Measurements from ENCODE around the gene OR4K17. TPM values are rescaled to one million over a fixed set of nuclear protein-coding genes. Genes with fewer than 3 reads are reported as not detected.

The OR4K17 gene
- total RNA-seq, 1 experiment from 2014 or later, result not detected

GRCh38 chr14:20116748-20117147 is 6.2 kb downstream of the OR4K17 start:
- H3K9me3 ChIP-seq (ENCODE audit: control insufficient read depth, low read depth, low read length), result peaks cover 84% of the 10 kb centered on the region
- H3K27ac ChIP-seq (ENCODE audit: insufficient read length, low read depth, low read length), result no peak overlapping the region
- no peak overlapping the region for H2BK15ac ChIP-seq (ENCODE audit: low read depth, low read length)
- H3K14ac ChIP-seq (ENCODE audit: insufficient read depth, low read length), result no peak overlapping the region
- no peak overlapping the region for H3K9ac ChIP-seq (ENCODE audit: extremely low read depth, insufficient read length, low read length)
- no peak overlapping the region for H4K5ac ChIP-seq (ENCODE audit: insufficient read length, low read depth, low read length)
- H3K27ac Mint-ChIP-seq, result no peak overlapping the region
- no peak overlapping the region for H3K23ac ChIP-seq (ENCODE audit: insufficient read length, low read depth, low read length)
- no peak overlapping the region for H3T11ph ChIP-seq (ENCODE audit: low read length)
- H2BK12ac ChIP-seq (ENCODE audit: insufficient read length, low read depth, low read length), result no peak overlapping the region
- H3K79me1 ChIP-seq (ENCODE audit: insufficient read depth, low read depth, low read length, poor library complexity, severe bottlenecking), result no peaks in the 10 kb centered on the region
- H4K8ac ChIP-seq (replicated peaks; ENCODE audit: insufficient read length, low read depth, low read length), result no peak overlapping the region
- WGBS (ENCODE audit: extremely low coverage, insufficient read length, low lambda C conversion rate), result no CpG with 5 or more reads among the region's 1 CpG
- no peak overlapping the region for H3K4ac ChIP-seq (ENCODE audit: low read depth, low read length)
- no peak overlapping the region for H2BK5ac ChIP-seq (ENCODE audit: insufficient read length, low read length)
- H3K4me2 ChIP-seq (ENCODE audit: insufficient read depth, insufficient read length, low read length), result no peak overlapping the region
- H3K9me3 Mint-ChIP-seq, result peaks cover 80 to 85% of the 10 kb centered on the region in 2 experiments
- H4K91ac ChIP-seq (ENCODE audit: insufficient read length, low read depth, low read length), result no peak overlapping the region
- no peak overlapping the region for H2BK120ac ChIP-seq (ENCODE audit: low read depth, low read length, poor library complexity, severe bottlenecking)
- H3K56ac ChIP-seq (ENCODE audit: insufficient read length, low read depth, low read length), result no peak overlapping the region
- peaks cover 6 to 32% (median 11%) of the 10 kb centered on the region in 3 experiments; a peak in 6 of 7 replicates for H3K36me3 Mint-ChIP-seq (ENCODE audit: insufficient read depth in 1 of 3, low read depth in 3 of 3)
- no peak overlapping the region for H2BK20ac ChIP-seq (ENCODE audit: low read depth, low read length, poor library complexity, severe bottlenecking)
- no peak overlapping the region for H2AK5ac ChIP-seq (ENCODE audit: insufficient read length, low read length)
- H2AFZ ChIP-seq (ENCODE audit: low read length), result no peak overlapping the region
- H3K27me3 Mint-ChIP-seq (ENCODE audit: low read depth), result peaks cover 1% of the 10 kb centered on the region
- H3K18ac ChIP-seq (ENCODE audit: insufficient read length, low read depth, low read length), result no peak overlapping the region
- H3K27me3 ChIP-seq (ENCODE audit: insufficient read depth, low read length), result no peaks in the 10 kb centered on the region
- H3K79me2 ChIP-seq (ENCODE audit: insufficient read depth, low read length), result no peaks in the 10 kb centered on the region
- no peaks in the 10 kb centered on the region for H4K20me1 ChIP-seq (ENCODE audit: control insufficient read depth, insufficient read depth, insufficient read length)
- no peaks in the 10 kb centered on the region for H3K4me1 Mint-ChIP-seq
- H3K4me3 Mint-ChIP-seq, result no peak overlapping the region
- H3K4me1 ChIP-seq (ENCODE audit: insufficient read depth, low read length), result no peaks in the 10 kb centered on the region
- TF ChIP-seq CTCF (conservative IDR thresholded peaks at IDR 0.05), result no peak
- no peaks in the 10 kb centered on the region for H3K23me2 ChIP-seq (ENCODE audit: insufficient read length, low read depth, low read length, poor library complexity, severe bottlenecking)
- DNase-seq, result no peak
